ENCODE results near the gene CD38. TPM values are rescaled to one million over a fixed set of nuclear protein-coding genes. Genes with fewer than 3 reads are reported as not detected.
A peak's percentile ranks its signal among the peaks of the same experiment; 100 is the strongest.

Gene CD38
- total and polyA plus RNA-seq, 2 of the 13 experiments (the other 11 are each of a cell fraction or from before 2014, with no cell fraction given) = not detected

GRCh38 chr4:15740764-15741404 is 37.2 kb upstream of the CD38 start (continued):
- TF ChIP-seq ZNF513 (CRISPR knock-in tag; conservative IDR thresholded peaks at IDR 0.05) (no peak), IRX3 (CRISPR knock-in tag; IDR thresholded peaks at IDR 0.05; ENCODE audit: borderline replicate concordance, low read depth) (no peak), SP4 (CRISPR knock-in tag; IDR thresholded peaks at IDR 0.05) (no peak), AHDC1 (CRISPR knock-in tag; IDR thresholded peaks at IDR 0.05; ENCODE audit: borderline replicate concordance) (peak; percentile 80; the same call in 1 of the 2 replicates), ZNF335 (CRISPR knock-in tag; IDR thresholded peaks at IDR 0.05) (no peak), ZNF781 (CRISPR knock-in tag; IDR thresholded peaks at IDR 0.05; ENCODE audit: borderline replicate concordance, not compliant biosample characterization) (no peak), ISL2 (CRISPR knock-in tag; IDR thresholded peaks at IDR 0.05) (peak; percentile 56; the same call in 1 of the 2 replicates), ZNF260 (CRISPR knock-in tag; IDR thresholded peaks at IDR 0.05; ENCODE audit: borderline replicate concordance, low read depth) (no peak), RXRB (CRISPR knock-in tag; IDR thresholded peaks at IDR 0.05; ENCODE audit: borderline replicate concordance) (peak; percentile 59; the same call in 1 of the 2 replicates), PRMT3 (CRISPR knock-in tag; IDR thresholded peaks at IDR 0.05; ENCODE audit: borderline replicate concordance, low read depth) (no peak), BCL3 (CRISPR knock-in tag; IDR thresholded peaks at IDR 0.05) (no peak), ZNF235 (CRISPR knock-in tag; IDR thresholded peaks at IDR 0.05; ENCODE audit: borderline replicate concordance) (no peak), RBM22 (optimal IDR thresholded peaks at IDR 0.05; ENCODE audit: low read length) (no peak), MYNN (CRISPR knock-in tag; IDR thresholded peaks at IDR 0.05; ENCODE audit: low read depth) (no peak), PAF1 (CRISPR knock-in tag; IDR thresholded peaks at IDR 0.05) (no peak)
- TF ChIP-seq, protein P1, sequence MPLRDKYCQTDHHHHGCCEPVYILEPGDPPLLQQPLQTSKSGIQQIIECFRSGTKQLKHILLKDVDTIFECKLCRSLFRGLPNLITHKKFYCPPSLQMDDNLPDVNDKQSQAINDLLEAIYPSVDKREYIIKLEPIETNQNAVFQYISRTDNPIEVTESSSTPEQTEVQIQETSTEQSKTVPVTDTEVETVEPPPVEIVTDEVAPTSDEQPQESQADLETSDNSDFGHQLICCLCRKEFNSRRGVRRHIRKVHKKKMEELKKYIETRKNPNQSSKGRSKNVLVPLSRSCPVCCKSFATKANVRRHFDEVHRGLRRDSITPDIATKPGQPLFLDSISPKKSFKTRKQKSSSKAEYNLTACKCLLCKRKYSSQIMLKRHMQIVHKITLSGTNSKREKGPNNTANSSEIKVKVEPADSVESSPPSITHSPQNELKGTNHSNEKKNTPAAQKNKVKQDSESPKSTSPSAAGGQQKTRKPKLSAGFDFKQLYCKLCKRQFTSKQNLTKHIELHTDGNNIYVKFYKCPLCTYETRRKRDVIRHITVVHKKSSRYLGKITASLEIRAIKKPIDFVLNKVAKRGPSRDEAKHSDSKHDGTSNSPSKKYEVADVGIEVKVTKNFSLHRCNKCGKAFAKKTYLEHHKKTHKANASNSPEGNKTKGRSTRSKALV (CRISPR knock-in tag; IDR thresholded peaks at IDR 0.05) = no peak
